HEK293 (cell line): ENCODE data around the gene CTNNA2.

Experiments used
- CTCF ChIA-PET: fragments of 350-600 bp; formaldehyde crosslinking; extraction: SDS; loops from one replicate; lab custom pipeline; 2021; ENCODE audit warnings: antibody characterized with exemption; lab: Yijun Ruan, JAX
- POLR2A ChIA-PET: fragments of 300-600 bp; formaldehyde crosslinking; extraction: SDS; loops from one replicate; lab custom pipeline; 2020; ENCODE audit warnings: antibody characterized with exemption, inconsistent platforms; lab: Yijun Ruan, JAX
- H3K27ac ChIP-seq: fragments of 200-500 bp; sonication (Bioruptor generic); 2 replicates; pipeline ENCODE4 v1.5.1; 2014; ENCODE audit warnings: low read depth, low read length, control low read depth, inconsistent platforms; ENCODE audit errors: extremely low read depth
- H3K36me3 ChIP-seq, 2 experiments: fragments of 200-500 bp in 1 of 2; sonication (Bioruptor generic) in 1 of 2; 1 replicate in 1 of 2; 2 replicates in 1 of 2; pipeline ENCODE4 v1.5.1; 2014 to 2017; ENCODE audit warnings: inconsistent platforms in 2 of 2, low read length in 2 of 2; ENCODE audit not compliant: control insufficient read depth in 2 of 2, insufficient read depth in 1 of 2
- H3K4me1 ChIP-seq: fragments of 200-500 bp; sonication (Bioruptor generic); 2 replicates; pipeline ENCODE4 v1.5.1; 2014; ENCODE audit warnings: mild to moderate bottlenecking, low read length, inconsistent platforms; ENCODE audit not compliant: control insufficient read depth, insufficient read depth
- H3K4me3 ChIP-seq: 2 replicates; pipeline ENCODE4 v1.5.1; 2011; ENCODE audit warnings: low read depth, mild to moderate bottlenecking, control low read depth, low read length, moderate library complexity
- H3K9me3 ChIP-seq: fragments of 200-500 bp; sonication (Bioruptor generic); 2 replicates; pipeline ENCODE4 v1.5.1; 2014; ENCODE audit warnings: low read depth, low read length, inconsistent platforms; ENCODE audit not compliant: control insufficient read depth, insufficient read depth
- HOXC10 ChIP-seq: sonication (generic); formaldehyde crosslinking; IDR thresholded peaks from 2 replicates; pipeline ENCODE4 v1.8.1; 2023; ENCODE audit warnings: mild to moderate bottlenecking, missing genetic modification reagents
- INSM2 ChIP-seq: fragments of 450-650 bp; formaldehyde crosslinking; IDR thresholded peaks from 2 replicates; pipeline ENCODE4 v1.5.1; 2016; ENCODE audit warnings: missing biosample characterization, missing genetic modification characterization
- KLF10 ChIP-seq: fragments of 450-650 bp; IDR thresholded peaks from 2 replicates; pipeline ENCODE4 v1.5.1; 2018; ENCODE audit warnings: missing biosample characterization, mild to moderate bottlenecking, missing genetic modification characterization
- KLF17 ChIP-seq: fragments of 450-650 bp; formaldehyde crosslinking; IDR thresholded peaks from 2 replicates; pipeline ENCODE4 v1.5.1; 2016; ENCODE audit warnings: missing biosample characterization, missing genetic modification characterization
- KLF8 ChIP-seq: fragments of 450-650 bp; formaldehyde crosslinking; IDR thresholded peaks from 2 replicates; pipeline ENCODE4 v1.5.1; 2016; ENCODE audit warnings: missing biosample characterization, missing genetic modification characterization
- PRDM6 ChIP-seq: fragments of 450-650 bp; formaldehyde crosslinking; IDR thresholded peaks from 2 replicates; pipeline ENCODE4 v1.5.1; 2017; ENCODE audit warnings: missing biosample characterization, missing genetic modification characterization
- SALL2 ChIP-seq: fragments of 450-650 bp; formaldehyde crosslinking; IDR thresholded peaks from 2 replicates; pipeline ENCODE4 v1.5.0; 2017; ENCODE audit warnings: missing biosample characterization, mild to moderate bottlenecking, missing genetic modification characterization, borderline replicate concordance
- SCRT2 ChIP-seq: fragments of 450-650 bp; formaldehyde crosslinking; IDR thresholded peaks from 2 replicates; pipeline ENCODE4 v1.5.1; 2016; ENCODE audit warnings: missing biosample characterization, missing genetic modification characterization
- ZBTB17 ChIP-seq: fragments of 450-650 bp; formaldehyde crosslinking; IDR thresholded peaks from 2 replicates; pipeline ENCODE4 v1.5.1; 2016; ENCODE audit warnings: missing biosample characterization, missing genetic modification characterization
- ZBTB44 ChIP-seq: fragments of 450-650 bp; IDR thresholded peaks from 2 replicates; pipeline ENCODE4 v1.5.1; 2018; ENCODE audit warnings: missing biosample characterization, mild to moderate bottlenecking, missing genetic modification characterization
- ZFHX2 ChIP-seq: fragments of 450-650 bp; formaldehyde crosslinking; conservative IDR thresholded peaks from 2 replicates; pipeline ENCODE4 v1.5.1; 2016; ENCODE audit warnings: missing biosample characterization, missing genetic modification characterization
- ZFP69B ChIP-seq: fragments of 450-650 bp; formaldehyde crosslinking; IDR thresholded peaks from 2 replicates; pipeline ENCODE4 v1.5.1; 2016; ENCODE audit warnings: missing biosample characterization, missing genetic modification characterization
- ZNF133 ChIP-seq: fragments of 450-650 bp; formaldehyde crosslinking; IDR thresholded peaks from 2 replicates; pipeline ENCODE4 v1.5.1; 2016; ENCODE audit warnings: missing biosample characterization, missing genetic modification characterization
- ZNF138 ChIP-seq: fragments of 450-650 bp; formaldehyde crosslinking; IDR thresholded peaks from 2 replicates; pipeline ENCODE4 v1.5.1; 2016; ENCODE audit warnings: missing biosample characterization, missing genetic modification characterization, borderline replicate concordance
- ZNF18 ChIP-seq: fragments of 450-650 bp; formaldehyde crosslinking; IDR thresholded peaks from 2 replicates; pipeline ENCODE4 v1.5.1; 2016; ENCODE audit warnings: missing biosample characterization, missing genetic modification characterization
- ZNF24 ChIP-seq: fragments of 450-650 bp; formaldehyde crosslinking; IDR thresholded peaks from 2 replicates; pipeline ENCODE4 v1.5.1; 2016; ENCODE audit warnings: missing biosample characterization, missing genetic modification characterization
- ZNF398 ChIP-seq: fragments of 450-650 bp; formaldehyde crosslinking; IDR thresholded peaks from 2 replicates; pipeline ENCODE4 v1.5.1; 2017; ENCODE audit warnings: missing biosample characterization, missing genetic modification characterization
- ZNF433 ChIP-seq: fragments of 450-650 bp; formaldehyde crosslinking; IDR thresholded peaks from 2 replicates; pipeline ENCODE4 v1.5.1; 2016; ENCODE audit warnings: missing biosample characterization, missing genetic modification characterization, low read depth
- ZNF488 ChIP-seq: fragments of 450-650 bp; formaldehyde crosslinking; IDR thresholded peaks from 2 replicates; pipeline ENCODE4 v1.5.1; 2016; ENCODE audit warnings: missing biosample characterization, missing genetic modification characterization
- ZNF521 ChIP-seq: fragments of 450-650 bp; formaldehyde crosslinking; IDR thresholded peaks from 2 replicates; pipeline ENCODE4 v1.5.1; 2017; ENCODE audit warnings: missing biosample characterization, mild to moderate bottlenecking, missing genetic modification characterization
- ZNF596 ChIP-seq: fragments of 450-650 bp; IDR thresholded peaks from 2 replicates; pipeline ENCODE4 v1.5.0; 2018; ENCODE audit warnings: missing biosample characterization, mild to moderate bottlenecking, missing genetic modification characterization, moderate library complexity
- ZNF623 ChIP-seq: fragments of 450-650 bp; formaldehyde crosslinking; IDR thresholded peaks from 2 replicates; pipeline ENCODE4 v1.5.1; 2016; ENCODE audit warnings: missing biosample characterization, missing genetic modification characterization
- ZNF701 ChIP-seq: fragments of 450-650 bp; formaldehyde crosslinking; IDR thresholded peaks from 2 replicates; pipeline ENCODE4 v1.5.1; 2016; ENCODE audit warnings: missing biosample characterization, missing genetic modification characterization
- ZNF704 ChIP-seq: fragments of 450-650 bp; formaldehyde crosslinking; IDR thresholded peaks from 2 replicates; pipeline ENCODE4 v1.5.1; 2016; ENCODE audit warnings: missing biosample characterization, missing genetic modification characterization
- ZNF747 ChIP-seq: fragments of 450-650 bp; formaldehyde crosslinking; IDR thresholded peaks from 2 replicates; pipeline ENCODE4 v1.5.1; 2016; ENCODE audit warnings: missing biosample characterization, missing genetic modification characterization
- ZNF837 ChIP-seq: fragments of 450-650 bp; formaldehyde crosslinking; IDR thresholded peaks from 2 replicates; pipeline ENCODE4 v1.5.1; 2016; ENCODE audit warnings: missing biosample characterization, missing genetic modification characterization

CTNNA2 gene

GRCh38 chr2:79846878-79847277 lies 334.0 kb downstream of the CTNNA2 start:
- Histone ChIP-seq H3K4me1 (no peaks in the 10 kb centered on the region), H3K4me3 (no peak overlapping the region), H3K36me3 (no peaks in the 10 kb centered on the region), H3K9me3 (no peaks in the 10 kb centered on the region), H3K27ac (no peak overlapping the region)
- ChIA-PET CTCF (no interaction called here), POLR2A (no interaction called here)
- TF ChIP-seq ZNF398 (tag by site-specific recombination) (no peak), ZNF133 (tag by site-specific recombination) (no peak), KLF8 (tag by site-specific recombination) (no peak), ZBTB44 (no peak), ZNF24 (tag by site-specific recombination) (no peak), ZNF704 (tag by site-specific recombination) (no peak), ZFP69B (no peak), ZNF488 (tag by site-specific recombination) (no peak), PRDM6 (tag by site-specific recombination) (no peak), ZNF138 (tag by site-specific recombination) (no peak), ZNF747 (tag by site-specific recombination) (no peak), ZNF623 (no peak), ZNF433 (tag by site-specific recombination) (no peak), ZNF596 (tag by site-specific recombination) (no peak), SCRT2 (tag by site-specific recombination) (no peak), HOXC10 (no peak), ZNF837 (tag by site-specific recombination) (no peak), SALL2 (no peak), KLF17 (no peak)

GRCh38 chr2:79849241-79849640 lies 336.4 kb downstream of the CTNNA2 start:
- Histone ChIP-seq H3K36me3 (no peaks in the 10 kb centered on the region), H3K4me3 (no peak overlapping the region), H3K27ac (no peak overlapping the region), H3K4me1 (no peaks in the 10 kb centered on the region), H3K9me3 (no peaks in the 10 kb centered on the region)
- POLR2A ChIA-PET, result no interaction called here
- CTCF ChIA-PET, result no interaction called here
- no peak for TF ChIP-seq INSM2 (tag by site-specific recombination)
- TF ChIP-seq ZNF18, result no peak
- TF ChIP-seq ZNF521 (tag by site-specific recombination), result no peak
- TF ChIP-seq KLF10 (tag by site-specific recombination), result no peak
- no peak for TF ChIP-seq ZNF701 (tag by site-specific recombination)
- TF ChIP-seq ZFHX2 (tag by site-specific recombination), result no peak
- TF ChIP-seq ZBTB17, result no peak
